ENCODE data around the gene FAM221A.

DNA sequence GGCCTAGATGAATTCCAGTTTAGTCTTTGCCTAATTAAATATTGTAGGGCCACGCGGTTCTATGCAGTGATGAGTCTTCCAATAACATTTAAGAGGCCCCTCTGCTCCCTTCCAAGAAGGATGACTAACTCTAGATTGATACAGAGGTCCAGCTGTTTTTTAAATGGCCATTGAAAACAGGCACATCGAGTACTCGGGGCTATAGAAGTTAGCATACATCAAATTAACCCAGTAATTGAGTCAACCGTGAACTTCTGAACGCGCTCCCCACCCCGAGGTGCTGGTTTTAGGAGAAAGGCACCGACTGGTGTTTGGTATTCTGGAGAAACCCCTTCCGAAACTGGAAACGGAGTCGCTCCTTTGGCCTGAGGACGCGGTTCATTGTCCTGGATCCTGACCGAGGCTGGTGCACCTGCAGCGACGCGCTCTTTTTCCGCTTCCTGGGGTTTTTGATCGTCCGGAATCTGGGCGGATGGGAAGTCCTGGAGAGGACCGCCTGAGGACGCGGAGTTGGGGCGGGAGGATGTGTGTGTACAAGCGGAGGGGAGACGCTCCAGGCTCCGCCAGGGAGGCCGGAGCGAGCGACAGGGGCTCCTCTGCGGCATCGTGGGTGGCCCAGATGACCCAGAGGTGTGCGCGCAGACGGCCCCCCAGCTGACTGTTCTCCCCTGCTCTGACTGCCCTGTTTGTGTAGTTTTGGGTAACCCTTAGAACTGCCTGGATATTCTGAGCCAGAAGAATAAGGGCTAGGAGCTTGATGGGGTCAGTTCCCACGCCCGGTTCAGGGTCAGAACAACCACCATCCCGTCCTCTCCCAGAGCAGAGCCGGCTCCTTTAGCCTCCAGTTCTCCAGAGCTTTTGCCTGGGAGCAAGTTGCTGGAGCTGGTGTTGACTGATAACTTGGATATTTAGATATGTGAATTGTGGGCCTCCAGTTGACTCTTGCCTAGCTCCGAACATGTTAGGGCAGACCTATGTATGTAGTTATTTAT, 711 bp downstream of the FAM221A start:
- TF ChIP-seq, protein P1, sequence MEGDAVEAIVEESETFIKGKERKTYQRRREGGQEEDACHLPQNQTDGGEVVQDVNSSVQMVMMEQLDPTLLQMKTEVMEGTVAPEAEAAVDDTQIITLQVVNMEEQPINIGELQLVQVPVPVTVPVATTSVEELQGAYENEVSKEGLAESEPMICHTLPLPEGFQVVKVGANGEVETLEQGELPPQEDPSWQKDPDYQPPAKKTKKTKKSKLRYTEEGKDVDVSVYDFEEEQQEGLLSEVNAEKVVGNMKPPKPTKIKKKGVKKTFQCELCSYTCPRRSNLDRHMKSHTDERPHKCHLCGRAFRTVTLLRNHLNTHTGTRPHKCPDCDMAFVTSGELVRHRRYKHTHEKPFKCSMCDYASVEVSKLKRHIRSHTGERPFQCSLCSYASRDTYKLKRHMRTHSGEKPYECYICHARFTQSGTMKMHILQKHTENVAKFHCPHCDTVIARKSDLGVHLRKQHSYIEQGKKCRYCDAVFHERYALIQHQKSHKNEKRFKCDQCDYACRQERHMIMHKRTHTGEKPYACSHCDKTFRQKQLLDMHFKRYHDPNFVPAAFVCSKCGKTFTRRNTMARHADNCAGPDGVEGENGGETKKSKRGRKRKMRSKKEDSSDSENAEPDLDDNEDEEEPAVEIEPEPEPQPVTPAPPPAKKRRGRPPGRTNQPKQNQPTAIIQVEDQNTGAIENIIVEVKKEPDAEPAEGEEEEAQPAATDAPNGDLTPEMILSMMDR (IDR thresholded peaks at IDR 0.05): no peak
- TF ChIP-seq POLR2AphosphoS5 (IDR thresholded peaks at IDR 0.05): peak in 1 of 3 donors; percentile 27
